GM21576 (cell line): ENCODE results near the gene GNA14.
"Not testable (repeated sequence)": the region's sequence is repeated elsewhere in the genome, so short reads cannot be mapped to it uniquely, and the experiment has no call there.

Experiments used
- ATAC-seq: cut with Tn5 transposase; IDR thresholded peaks from one replicate; pipeline ENCODE4 v1.9.1; 2021; ENCODE audit warnings: mild to moderate bottlenecking, moderate library complexity; ENCODE audit not compliant: unreplicated experiment

GNA14 gene

DNA sequence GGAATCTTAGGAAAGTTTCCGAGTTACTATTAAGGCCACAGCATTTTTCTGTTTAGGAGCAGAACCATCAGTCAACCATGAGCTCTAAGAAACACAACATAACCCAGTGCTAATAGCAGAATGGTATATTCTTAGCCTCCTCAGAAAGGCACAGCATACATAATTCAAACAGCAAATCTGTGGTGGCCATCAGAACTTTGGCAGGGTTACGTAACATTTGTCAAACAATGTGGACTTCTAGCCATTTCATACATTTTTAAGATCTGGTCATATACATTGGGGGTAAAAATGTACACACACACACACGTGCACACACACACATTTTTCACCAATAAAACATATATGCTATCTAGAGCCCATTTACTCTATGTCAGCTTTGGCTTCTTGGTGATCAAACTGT, 225.2 kb downstream of the GNA14 start:
- no peak for ATAC-seq

GRCh38 chr9:77421506-77422265, 226.4 kb downstream of the GNA14 start:
- ATAC-seq = no peak

DNA sequence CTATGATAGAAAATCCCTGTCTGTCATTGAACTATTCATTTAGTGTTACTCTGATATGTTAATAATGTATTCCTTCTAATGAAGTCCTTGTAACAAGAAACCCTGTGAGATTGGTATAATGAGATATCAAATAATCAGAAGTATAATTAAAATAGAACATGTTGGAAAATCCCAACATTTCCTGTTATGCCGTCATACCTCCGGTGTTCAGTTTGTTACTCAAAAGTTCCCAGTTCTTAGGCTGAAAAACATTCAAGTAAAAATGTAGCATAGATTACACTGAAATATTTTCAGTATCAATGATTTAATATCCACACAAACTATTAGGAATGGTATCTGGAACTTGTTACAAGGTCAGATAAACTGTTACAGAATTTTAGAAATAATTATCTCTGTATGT, 227.5 kb downstream of the GNA14 start:
- ATAC-seq = no peak

DNA sequence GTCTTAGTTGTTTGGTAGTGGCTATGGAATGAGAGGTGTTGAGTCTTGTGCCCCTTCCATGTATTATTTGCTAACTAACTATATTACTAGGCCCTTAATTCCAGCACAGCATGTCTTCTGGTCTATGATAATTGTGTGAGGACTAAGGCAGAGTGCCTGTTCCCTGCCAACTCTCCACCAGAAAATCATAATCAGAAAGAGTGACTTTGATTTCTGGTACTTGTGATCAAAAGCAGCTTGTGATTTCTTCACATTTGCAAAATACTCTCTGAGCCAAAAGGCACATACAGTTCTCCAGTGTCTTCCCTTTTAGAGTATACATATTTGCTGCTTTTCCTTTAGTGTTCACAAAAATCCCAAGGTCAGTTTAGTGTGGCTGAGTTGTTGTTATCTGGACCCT, 229.9 kb downstream of the GNA14 start:
- no peak for ATAC-seq

- ATAC-seq = no peak
These were observed 230.6 kb downstream of the GNA14 start for GRCh38 chr9:77417566-77417965.

DNA sequence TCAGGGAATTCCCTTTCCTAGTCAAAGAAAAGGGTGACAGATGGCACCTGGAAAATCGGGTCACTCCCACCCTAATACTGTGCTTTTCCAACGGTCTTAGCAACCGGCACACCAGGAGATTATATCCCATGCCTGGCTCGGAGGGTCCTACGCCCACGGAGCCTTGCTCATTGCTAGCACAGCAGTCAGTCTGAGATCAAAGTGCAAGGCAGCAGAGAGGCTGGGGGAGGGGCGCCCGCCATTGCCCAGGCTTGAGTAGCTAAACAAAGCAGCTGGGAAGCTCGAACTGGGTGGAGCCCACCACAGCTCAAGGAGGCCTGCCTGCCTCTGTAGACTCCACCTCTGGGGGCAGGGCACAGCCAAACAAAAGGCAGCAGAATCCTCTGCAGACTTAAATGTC, 239.6 kb downstream of the GNA14 start:
- not testable (repeated sequence) for ATAC-seq

GRCh38 chr9:77403239-77403638, 244.9 kb downstream of the GNA14 start:
- ATAC-seq = no peak

- ATAC-seq = no peak
These were observed 245.8 kb downstream of the GNA14 start for GRCh38 chr9:77402286-77402685.

GRCh38 chr9:77399964-77400363, 248.2 kb downstream of the GNA14 start:
- no peak for ATAC-seq

DNA sequence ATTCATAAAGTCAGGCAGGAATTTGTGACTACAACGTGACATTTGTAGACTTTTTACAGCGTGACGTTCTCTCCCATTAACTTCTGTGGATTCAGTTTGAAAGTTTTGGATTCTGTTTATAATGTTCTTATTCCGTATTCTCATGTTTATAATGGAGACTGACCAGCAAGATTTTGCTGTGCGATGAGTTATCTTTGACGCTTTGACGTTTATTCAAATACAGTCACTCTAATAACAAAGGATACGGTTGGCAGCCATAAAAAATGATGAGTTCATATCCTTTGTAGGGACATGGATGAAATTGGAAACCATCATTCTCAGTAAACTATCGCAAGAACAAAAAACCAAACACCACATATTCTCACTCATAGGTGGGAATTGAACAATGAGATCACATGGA, 249.5 kb downstream of the GNA14 start:
- ATAC-seq = not testable (repeated sequence)

- no peak for ATAC-seq
These were observed 255.8 kb downstream of the GNA14 start for GRCh38 chr9:77392328-77392727.

DNA sequence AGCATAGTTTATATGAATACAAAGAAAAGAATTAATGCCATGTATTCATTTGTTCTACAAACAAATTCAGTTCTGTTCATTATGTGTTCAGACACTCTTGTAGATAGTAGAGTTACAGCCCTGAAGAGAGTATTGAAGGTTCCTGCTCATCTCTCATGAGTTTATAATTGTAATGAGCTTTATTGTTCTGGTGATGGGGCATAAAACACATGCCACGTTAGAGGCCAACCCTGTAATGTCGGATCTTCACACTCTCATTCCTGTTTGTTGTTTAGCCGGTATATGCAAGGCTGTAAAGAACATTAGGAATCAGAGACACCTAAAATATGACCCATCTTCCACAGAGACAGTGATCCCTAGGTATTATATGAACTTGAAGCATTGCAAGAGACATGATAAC, 256.3 kb downstream of the GNA14 start:
- no peak for ATAC-seq

GRCh38 chr9:77386187-77386586, 261.9 kb downstream of the GNA14 start:
- no peak for ATAC-seq

DNA sequence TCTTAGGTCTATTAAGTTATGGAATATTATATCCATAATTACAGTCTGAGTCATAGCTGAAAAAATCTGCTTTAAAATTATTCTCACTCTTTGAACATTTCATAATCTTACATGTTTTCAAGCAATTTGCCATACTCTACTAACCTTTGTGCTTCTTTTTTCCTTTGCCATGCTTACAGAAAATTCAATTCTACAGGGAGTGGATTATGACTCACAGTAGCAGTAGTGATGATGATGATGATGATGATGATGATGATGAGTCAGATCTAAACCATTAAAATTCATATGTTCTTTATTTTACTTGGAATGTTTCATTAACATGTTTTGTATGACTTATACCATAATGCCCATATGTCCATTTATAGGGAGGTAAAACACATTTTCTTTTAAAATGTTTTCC, 263.7 kb downstream of the GNA14 start:
- no peak for ATAC-seq

DNA sequence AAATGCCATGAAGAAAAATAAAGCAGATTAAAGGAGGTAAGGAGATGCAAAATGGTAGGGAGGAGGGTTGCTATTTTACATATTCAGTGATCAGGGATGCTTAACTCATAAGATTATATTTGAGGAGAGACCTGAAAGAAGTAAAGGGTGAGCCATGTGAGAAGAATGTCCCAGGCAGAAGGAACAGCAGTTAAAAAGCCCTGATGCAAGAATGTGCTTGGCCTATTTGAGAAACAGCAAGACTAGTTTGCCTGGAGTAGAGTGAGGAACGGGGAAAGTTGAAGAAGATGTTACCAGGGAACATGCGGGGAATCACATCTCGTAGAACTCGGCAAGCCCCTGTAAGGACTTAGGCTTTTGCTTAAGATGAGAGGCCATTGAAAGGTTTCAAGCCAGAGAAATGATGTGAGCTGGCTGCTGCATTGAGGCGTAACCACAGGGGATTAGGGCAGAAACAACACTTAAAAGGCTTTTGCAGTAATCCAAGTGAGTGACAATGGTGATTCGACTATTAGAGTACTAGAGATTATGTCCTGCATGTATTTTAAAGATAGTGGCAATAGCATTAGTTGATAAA, 272.1 kb downstream of the GNA14 start:
- ATAC-seq = no peak

DNA sequence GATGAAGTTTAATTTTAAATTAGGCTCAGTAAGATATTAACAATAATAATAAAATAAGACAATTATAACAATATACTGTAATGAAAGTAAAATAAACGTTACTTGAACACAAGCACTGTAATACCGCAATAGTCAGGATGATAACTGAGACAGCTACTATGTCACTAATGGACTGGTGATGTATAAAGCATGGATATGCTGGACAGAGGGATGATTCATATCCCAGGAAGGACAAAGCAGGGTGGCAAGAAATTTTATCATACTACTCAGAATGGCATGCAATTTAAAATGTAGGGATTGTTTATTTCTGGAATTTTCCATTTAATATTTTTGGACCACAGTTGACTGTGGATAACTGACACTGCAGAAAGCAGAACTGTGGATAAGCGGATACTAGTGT, 273.9 kb downstream of the GNA14 start:
- no peak for ATAC-seq
